GM21447 (cell line): Measurements from ENCODE around the gene USP4.

Experiments
- ATAC-seq: cut with Tn5 transposase; IDR thresholded peaks from one replicate; pipeline ENCODE4 v1.9.1; 2021; ENCODE audit not compliant: unreplicated experiment

Gene USP4

DNA sequence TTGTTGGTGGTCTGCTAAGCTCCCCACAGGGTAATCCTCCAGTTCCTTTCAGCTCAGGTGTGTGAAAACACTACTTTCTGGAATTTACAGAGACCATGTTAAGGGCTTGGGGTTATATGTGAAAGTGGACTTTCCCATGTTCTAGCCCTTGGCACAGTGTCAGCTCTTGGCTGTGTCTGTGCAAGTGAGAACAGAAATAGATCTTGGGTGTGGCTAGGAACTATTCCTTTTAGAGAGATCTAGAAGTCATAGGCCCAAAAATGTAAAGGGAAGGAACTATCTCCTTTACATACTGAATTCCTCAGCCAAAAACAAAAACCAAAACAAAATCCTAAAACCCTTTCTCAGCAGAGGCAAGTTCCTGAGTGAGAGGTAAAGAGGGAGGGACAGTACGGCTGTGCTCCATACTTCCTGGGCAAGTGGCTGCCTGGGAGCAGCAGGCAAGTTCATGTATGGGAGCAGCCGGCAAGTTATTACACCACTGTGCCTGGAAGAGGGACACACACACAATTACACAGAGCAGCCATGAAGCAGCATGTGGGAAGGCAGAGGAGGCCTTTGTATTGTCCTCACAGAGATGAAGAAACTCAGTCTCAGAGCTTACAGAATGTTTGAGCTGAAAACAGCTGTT lies 43.0 kb downstream of the USP4 start:
- ATAC-seq = no peak

DNA sequence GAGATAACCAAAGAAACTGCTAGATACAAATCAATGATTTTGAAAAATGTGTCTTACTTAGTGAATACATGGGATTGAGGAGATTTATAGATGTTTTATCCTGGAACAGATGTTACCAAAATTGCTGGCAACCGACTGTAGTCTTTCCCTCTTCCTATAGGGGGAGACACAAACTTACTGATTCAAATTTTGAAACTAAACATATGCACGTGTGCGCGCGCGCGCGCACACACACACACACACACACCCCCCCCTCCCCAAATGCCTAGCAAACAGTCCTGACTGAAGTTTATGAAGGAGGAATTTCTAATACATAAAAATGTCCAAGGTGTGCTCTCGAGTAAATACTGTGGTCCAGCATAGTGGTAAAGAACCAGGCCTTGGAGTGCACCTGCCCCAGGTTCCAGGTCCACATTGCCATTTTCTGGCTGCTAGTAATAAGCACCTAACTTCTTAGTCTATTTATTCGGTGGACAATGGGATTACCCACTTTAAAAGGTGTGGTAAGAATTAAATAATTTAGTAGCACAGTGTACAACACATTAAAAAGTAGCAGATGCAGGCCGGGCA lies 44.3 kb downstream of the USP4 start:
- no peak for ATAC-seq

GRCh38 chr3:49294343-49294742 lies 45.5 kb downstream of the USP4 start:
- no peak for ATAC-seq

- ATAC-seq = no peak
Observed at GRCh38 chr3:49283997-49284396, 55.9 kb downstream of the USP4 start.

- no peak for ATAC-seq
Observed at GRCh38 chr3:49279376-49279775, 60.5 kb downstream of the USP4 start.

GRCh38 chr3:49278548-49278947 lies 61.3 kb downstream of the USP4 start:
- ATAC-seq = no peak

DNA sequence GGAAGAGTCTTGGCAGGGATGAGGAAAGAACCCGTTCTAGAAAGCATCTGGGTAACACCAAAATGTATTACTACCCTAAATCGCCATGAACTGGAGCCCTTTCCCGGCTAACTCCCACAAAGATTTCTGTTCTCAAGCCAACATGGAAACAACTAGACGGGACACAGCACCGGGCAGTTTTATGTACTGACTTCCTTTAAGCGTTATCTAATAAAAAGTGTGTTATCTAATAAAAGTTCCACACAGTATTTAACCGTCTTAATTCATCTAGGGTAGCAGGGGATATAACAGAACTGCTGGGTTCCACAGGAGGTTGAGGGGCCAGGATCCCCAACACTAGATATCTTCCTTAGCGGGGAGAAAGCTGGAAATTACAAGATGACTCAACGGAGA lies 62.5 kb downstream of the USP4 start:
- no peak for ATAC-seq

- peak; percentile 87 for ATAC-seq
Observed at GRCh38 chr3:49276475-49277382, 63.1 kb downstream of the USP4 start, which contains the start of gene C3orf62. C3orf62 (minus strand) TSS chr3:49277232; CDS start chr3:49276872, 360 bp downstream.

GRCh38 chr3:49273825-49274532 lies 65.9 kb downstream of the USP4 start:
- ATAC-seq = no peak

DNA sequence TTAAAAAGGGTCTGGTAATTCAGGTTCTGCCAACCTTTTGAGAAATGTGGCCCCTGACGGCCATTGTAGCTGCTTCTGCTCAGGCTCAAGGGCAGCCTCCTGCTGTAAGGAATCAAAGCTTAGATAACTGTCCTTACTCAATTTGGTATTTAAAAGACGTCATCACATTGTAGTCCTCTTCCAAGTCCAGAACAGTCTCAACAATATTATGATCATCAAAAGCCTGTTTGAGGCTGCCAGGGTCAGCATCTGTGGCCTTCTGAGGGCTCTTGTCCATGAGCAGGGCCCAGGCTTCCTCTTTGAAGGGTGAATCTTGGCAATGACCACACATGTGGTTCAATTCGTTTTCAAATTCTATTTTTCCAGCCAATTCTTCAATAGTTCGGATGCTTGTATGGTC lies 68.8 kb downstream of the USP4 start:
- ATAC-seq = no peak

DNA sequence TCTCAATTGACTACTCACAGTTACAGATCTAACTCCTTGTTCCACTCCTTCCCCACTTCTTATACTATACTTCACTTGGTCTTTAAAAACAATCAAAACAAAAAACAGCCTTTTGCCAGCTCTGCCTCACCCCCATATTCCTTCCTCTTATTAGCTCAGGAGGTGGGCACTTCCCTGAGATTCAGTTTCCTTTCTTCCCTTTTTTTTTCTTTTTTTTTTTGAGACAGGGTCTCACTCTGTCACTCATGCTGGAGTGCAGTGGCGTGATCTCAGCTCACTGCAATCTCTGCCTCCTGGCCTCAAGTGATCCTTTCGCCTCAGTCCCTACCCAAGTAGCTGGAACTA lies 69.7 kb downstream of the USP4 start:
- no peak for ATAC-seq

DNA sequence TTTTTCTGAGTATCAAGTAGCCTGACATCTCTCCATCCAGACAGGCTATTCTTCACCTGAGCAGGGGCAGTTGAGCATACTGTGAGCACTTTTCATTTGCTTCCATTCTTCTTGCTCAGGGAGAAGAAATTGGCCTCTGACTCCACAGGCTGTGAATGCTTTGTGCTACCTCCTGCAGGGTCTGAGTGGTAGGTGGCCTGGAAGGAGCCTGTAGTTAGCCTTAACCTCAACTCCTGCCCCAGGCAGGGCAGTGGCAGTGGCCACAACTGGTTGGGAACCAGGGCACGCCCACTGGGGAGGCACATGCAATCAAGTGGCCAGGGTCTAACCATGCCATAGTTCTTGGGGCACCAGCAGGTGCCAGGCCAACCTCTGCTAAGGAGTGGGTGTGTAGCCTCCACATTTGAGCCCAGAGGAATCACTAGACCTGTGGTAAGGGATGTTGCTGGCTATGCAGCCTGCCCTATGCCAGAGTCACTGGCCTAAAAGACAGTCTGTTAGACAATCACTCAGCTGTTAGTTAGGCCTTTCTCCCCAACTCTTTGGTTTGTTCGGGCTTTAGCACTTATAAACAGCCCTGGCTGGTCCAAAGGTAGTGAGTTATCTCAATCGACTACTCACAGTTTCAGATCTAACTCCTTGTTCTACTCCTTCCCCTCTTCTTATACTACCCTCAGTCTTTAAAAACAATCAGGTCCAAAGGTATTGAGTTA lies 70.3 kb downstream of the USP4 start:
- no peak for ATAC-seq

GRCh38 chr3:49266410-49267095 lies 73.3 kb downstream of the USP4 start:
- ATAC-seq = no peak

GRCh38 chr3:49265661-49266386 lies 74.0 kb downstream of the USP4 start:
- no peak for ATAC-seq

DNA sequence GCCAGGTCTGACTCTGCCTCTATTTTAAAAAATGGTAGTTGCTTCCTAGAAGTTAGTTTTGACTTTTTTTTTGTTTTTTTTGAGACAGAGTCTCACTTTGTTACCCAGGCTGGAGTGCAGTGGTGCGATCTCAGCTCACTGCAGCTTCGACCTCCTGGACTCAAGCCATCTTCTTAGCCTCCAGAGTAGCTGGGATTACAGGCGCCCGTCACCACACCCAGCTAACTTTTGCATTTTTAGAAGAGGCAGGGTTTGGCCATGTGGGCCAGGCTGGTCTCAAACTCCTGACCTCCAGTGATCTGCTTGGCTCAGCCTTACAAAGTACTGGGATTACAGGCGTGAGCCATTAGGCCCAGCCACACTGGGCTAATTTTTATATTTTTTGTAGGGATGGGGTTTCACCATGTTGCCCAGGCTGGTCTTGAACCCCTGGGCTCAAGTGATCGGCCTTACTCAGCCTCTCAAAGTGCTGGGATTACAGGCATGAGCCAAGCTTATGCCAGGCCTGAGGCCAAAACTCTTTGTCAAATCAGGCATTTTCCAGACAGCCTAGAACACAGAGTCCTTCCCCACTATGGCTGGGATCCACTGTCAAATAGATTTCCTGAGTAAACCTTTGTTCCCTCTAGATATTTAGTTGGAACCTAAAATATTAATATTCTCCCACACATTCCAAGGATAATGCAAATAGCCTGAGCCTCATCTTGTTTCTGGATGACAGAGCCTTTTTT lies 76.5 kb downstream of the USP4 start:
- ATAC-seq = no peak

GRCh38 chr3:49260806-49261324 lies 79.0 kb downstream of the USP4 start:
- no peak for ATAC-seq

- ATAC-seq = no peak
Observed at GRCh38 chr3:49257187-49257586, 82.7 kb downstream of the USP4 start.

GRCh38 chr3:49255718-49256511 lies 83.9 kb downstream of the USP4 start:
- no peak for ATAC-seq
